SJSA1 (cell line): ENCODE results near the gene THUMPD1. TPM values are rescaled to one million over a fixed set of nuclear protein-coding genes. Genes with fewer than 3 reads are reported as not detected.
"Not testable (repeated sequence)": the region's sequence is repeated elsewhere in the genome, so short reads cannot be mapped to it uniquely, and the experiment has no call there.

Source experiments
- DNase-seq, 2 experiments: peaks; one replicate each; pipeline ENCODE4 v3.0.0-alpha.2; 2015 to 2020; ENCODE audit warnings: low spot score in 2 of 2, low read depth in 1 of 2
- H3K27ac ChIP-seq: fragments of 250-450 bp; sonication (Bioruptor Pico); 2 replicates; pipeline ENCODE4 v1.5.1; 2020; ENCODE audit warnings: mild to moderate bottlenecking, moderate library complexity
- H3K27me3 ChIP-seq: fragments of 250-450 bp; sonication (Bioruptor Pico); replicated peaks from 2 replicates; pipeline ENCODE4 v1.5.1; 2020; ENCODE audit warnings: mild to moderate bottlenecking, moderate library complexity
- H3K36me3 ChIP-seq: fragments of 250-450 bp; sonication (Bioruptor Pico); 2 replicates; pipeline ENCODE4 v1.5.1; 2020; ENCODE audit warnings: mild to moderate bottlenecking
- H3K4me1 ChIP-seq: fragments of 250-450 bp; sonication (Bioruptor Pico); replicated peaks from 2 replicates; pipeline ENCODE4 v1.6.1; 2021; ENCODE audit warnings: mild to moderate bottlenecking
- H3K4me3 ChIP-seq: fragments of 250-450 bp; sonication (Bioruptor Pico); 2 replicates; pipeline ENCODE4 v1.5.1; 2020; ENCODE audit warnings: mild to moderate bottlenecking
- H3K9me3 ChIP-seq: fragments of 250-450 bp; sonication (Bioruptor Pico); replicated peaks from 2 replicates; pipeline ENCODE4 v1.5.1; 2020; ENCODE audit warnings: mild to moderate bottlenecking
- total RNA-seq: library from RNA; depleted of rRNA; stranded (reverse); fragments of >200 nt; shearing (Covaris generic); gene quantifications from 2 replicates; pipeline ENCODE4 v1.2.3, GENCODE V29; 2014; rRNA removed

The THUMPD1 gene
- total RNA-seq, 1 experiment from 2014 or later: 53.4 TPM

GRCh38 chr16:20704281-20704680 is 37.3 kb downstream of the THUMPD1 start:
- H3K4me1 ChIP-seq: no peaks in the 10 kb centered on the region
- H3K4me3 ChIP-seq: no peak overlapping the region
- H3K36me3 ChIP-seq: no peaks in the 10 kb centered on the region
- H3K27ac ChIP-seq: no peak overlapping the region
- peaks cover 6% of the 10 kb centered on the region; the same call in 1 of the 2 replicates for H3K27me3 ChIP-seq
- DNase-seq: no peak
- no peaks in the 10 kb centered on the region for H3K9me3 ChIP-seq

- not testable (repeated sequence) for DNase-seq, H3K27me3 ChIP-seq, H3K36me3 ChIP-seq, H3K27ac ChIP-seq, H3K9me3 ChIP-seq, H3K4me3 ChIP-seq, H3K4me1 ChIP-seq
These were observed 39.9 kb downstream of the THUMPD1 start for GRCh38 chr16:20701692-20702091.

DNA sequence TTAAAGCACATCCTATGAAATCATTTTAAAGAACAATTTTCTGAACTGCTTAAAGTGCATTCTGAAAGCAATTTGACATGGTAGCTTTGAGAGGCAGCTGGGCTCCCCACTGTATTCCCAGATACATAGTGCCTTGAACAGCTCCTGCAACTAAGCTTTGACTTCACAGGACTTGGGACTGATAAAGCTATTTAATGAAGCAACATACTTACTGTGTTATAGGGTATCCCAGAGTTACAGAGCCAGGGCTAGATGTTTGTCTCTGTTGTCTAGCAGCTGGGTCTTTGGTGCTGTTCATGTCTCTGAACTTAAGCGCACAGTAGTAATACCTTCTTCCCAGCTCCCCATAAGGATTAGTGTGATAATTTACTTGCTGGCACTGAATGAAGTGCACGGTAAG is 45.0 kb downstream of the THUMPD1 start:
- Histone ChIP-seq H3K27ac (no peak overlapping the region), H3K9me3 (no peaks in the 10 kb centered on the region), H3K27me3 (peaks cover 9% of the 10 kb centered on the region), H3K4me1 (no peaks in the 10 kb centered on the region), H3K4me3 (no peak overlapping the region), H3K36me3 (no peaks in the 10 kb centered on the region)
- DNase-seq: no peak

DNA sequence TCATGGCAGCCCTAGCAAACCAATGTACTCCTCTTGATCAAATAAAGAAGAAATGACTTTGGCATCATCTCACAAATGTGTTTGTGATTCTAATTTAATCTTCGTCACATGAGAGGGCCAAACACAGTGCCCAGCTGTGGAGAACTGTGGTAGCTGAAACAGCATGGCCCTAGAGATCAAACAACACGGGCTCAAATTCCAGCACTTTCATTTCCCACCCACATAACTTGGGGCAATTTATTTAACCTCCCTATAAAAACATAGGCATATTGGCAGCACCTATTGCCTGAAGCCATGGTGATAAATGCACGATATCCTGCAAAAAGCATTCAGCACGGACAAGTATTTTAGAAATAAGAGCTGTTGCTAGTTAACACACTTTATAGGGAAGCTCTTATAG is 46.6 kb downstream of the THUMPD1 start:
- no peak overlapping the region for H3K4me3 ChIP-seq
- H3K4me1 ChIP-seq: no peaks in the 10 kb centered on the region
- H3K9me3 ChIP-seq: no peaks in the 10 kb centered on the region
- no peak overlapping the region for H3K27ac ChIP-seq
- H3K36me3 ChIP-seq: no peaks in the 10 kb centered on the region
- H3K27me3 ChIP-seq: peaks cover 9% of the 10 kb centered on the region
- DNase-seq: no peak

DNA sequence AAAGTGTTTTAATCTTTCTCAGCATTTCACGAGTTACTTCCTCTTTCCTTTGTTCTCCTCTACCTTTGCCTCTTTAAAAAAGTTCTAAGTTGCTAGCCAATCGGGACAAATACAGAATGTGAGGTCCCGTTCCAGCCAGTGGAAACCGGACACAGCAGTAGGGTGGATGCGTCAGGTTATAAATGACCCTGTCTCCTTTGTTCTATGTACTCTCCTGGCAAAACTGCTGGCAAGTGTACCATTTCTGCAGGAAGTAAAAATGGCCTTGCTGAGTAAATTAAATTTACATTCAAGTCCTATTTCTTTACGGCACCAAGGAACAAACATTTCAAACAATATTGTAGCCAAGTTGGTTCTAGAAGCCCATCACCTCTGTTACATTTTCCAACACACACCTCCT is 47.5 kb downstream of the THUMPD1 start:
- not testable (repeated sequence) for H3K36me3 ChIP-seq, H3K4me3 ChIP-seq, DNase-seq, H3K27ac ChIP-seq, H3K4me1 ChIP-seq, H3K9me3 ChIP-seq, H3K27me3 ChIP-seq

DNA sequence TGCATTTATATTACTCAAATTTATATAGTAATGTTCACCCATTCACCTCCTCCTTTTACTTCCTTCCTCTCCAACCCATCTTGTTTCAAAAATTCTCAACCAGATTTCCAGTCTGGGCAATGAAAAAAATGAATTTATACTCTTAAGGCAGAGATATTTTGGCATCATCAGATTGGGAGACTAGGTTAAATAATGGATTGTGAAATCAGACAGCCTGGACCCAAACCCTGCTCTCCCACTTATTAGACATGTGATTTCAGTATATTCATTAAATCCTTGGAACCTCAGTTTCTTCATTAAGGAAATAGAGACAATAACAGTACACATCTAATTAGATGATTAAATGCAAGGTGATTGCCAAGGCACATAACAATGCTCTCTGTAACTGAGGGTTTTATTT is 52.0 kb downstream of the THUMPD1 start:
- H3K4me1 ChIP-seq: no peaks in the 10 kb centered on the region
- no peak overlapping the region for H3K27ac ChIP-seq
- H3K4me3 ChIP-seq: no peak overlapping the region
- no peaks in the 10 kb centered on the region for H3K9me3 ChIP-seq
- H3K36me3 ChIP-seq: no peaks in the 10 kb centered on the region
- H3K27me3 ChIP-seq: 0 out of 2 replicates have a peak, but pooled peaks cover 3% of the 10 kb centered on the region
- no peak for DNase-seq

GRCh38 chr16:20683812-20684211 is 57.8 kb downstream of the THUMPD1 start:
- no peaks in the 10 kb centered on the region for H3K36me3 ChIP-seq
- no peaks in the 10 kb centered on the region for H3K27me3 ChIP-seq
- H3K4me1 ChIP-seq: no peaks in the 10 kb centered on the region
- H3K4me3 ChIP-seq: no peak overlapping the region
- no peak overlapping the region for H3K27ac ChIP-seq
- DNase-seq: no peak
- H3K9me3 ChIP-seq: no peaks in the 10 kb centered on the region

Other genes starting within 250 kb of the THUMPD1 start
- gene ACSM2B, start 165.5 kb downstream of the THUMPD1 start, total RNA-seq: not detected in 2 replicates
- gene ACSM1, start 44.1 kb downstream of the THUMPD1 start, total RNA-seq: not detected in 2 replicates
- 0.18 TPM in 1 of 2 replicates, not detected in the other for gene ACSM3, start 22.2 kb upstream of the THUMPD1 start, total RNA-seq
- 40.0 and 47.4 TPM in 2 replicates for gene ERI2, start 64.7 kb upstream of the THUMPD1 start, total RNA-seq
- gene REXO5, start 64.7 kb upstream of the THUMPD1 start, total RNA-seq: 19.7 and 26.2 TPM in 2 replicates
- 14.0 and 17.7 TPM in 2 replicates for gene DCUN1D3, start 158.5 kb upstream of the THUMPD1 start, total RNA-seq
- gene LYRM1, start 159.0 kb upstream of the THUMPD1 start, total RNA-seq: 25.2 and 48.2 TPM in 2 replicates